ENCODE data around the gene WNT3. TPM values are rescaled to one million over a fixed set of nuclear protein-coding genes. Genes with fewer than 3 reads are reported as not detected.
"Not testable (repeated sequence)": the region's sequence is repeated elsewhere in the genome, so short reads cannot be mapped to it uniquely, and the experiment has no call there.

Gene WNT3
- total RNA-seq, 1 donor from 2014 or later = 0.91 TPM

DNA sequence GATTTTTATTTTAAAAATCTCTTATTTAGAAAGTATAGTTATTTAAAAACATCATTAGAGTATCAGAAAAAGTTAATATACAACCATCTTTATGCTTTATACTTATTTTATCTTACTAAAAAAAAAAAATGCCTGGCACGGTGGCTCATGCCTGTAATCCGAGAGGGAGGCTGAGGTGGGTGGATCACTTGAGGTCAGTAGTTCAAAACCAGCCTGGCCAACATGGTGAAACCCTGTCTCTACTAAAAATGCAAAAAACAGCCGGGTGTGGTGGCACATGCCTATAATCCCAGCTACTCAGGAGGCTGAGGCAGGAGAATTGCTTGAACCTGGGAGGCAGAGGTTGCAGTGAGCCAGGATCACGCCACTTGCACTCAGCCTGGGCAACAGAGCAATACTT lies 60.9 kb downstream of the WNT3 start:
- DNase-seq; ATAC-seq (ENCODE audit: poor library complexity); intact Hi-C loops (cut with DNase I): not testable (repeated sequence)

DNA sequence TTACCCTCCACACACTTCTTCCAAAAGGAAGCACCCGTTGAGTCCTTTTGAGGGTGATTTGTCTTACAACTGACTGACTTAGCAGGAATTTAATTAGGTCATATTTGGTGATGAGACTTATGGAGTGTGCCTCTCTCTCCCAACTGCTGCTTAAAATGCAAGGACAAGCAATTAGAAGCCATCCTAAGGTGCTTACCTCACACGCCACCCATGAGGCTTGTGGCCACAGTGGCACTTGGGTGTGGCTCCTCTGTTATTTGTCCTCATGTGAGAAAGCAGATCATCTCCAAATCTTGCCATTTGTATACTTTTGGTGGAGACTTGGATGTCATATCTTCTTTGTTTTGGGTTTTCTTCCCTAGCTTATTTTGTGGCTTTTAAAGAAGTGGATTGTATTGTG lies 61.6 kb downstream of the WNT3 start:
- ATAC-seq (ENCODE audit: poor library complexity) = no peak

DNA sequence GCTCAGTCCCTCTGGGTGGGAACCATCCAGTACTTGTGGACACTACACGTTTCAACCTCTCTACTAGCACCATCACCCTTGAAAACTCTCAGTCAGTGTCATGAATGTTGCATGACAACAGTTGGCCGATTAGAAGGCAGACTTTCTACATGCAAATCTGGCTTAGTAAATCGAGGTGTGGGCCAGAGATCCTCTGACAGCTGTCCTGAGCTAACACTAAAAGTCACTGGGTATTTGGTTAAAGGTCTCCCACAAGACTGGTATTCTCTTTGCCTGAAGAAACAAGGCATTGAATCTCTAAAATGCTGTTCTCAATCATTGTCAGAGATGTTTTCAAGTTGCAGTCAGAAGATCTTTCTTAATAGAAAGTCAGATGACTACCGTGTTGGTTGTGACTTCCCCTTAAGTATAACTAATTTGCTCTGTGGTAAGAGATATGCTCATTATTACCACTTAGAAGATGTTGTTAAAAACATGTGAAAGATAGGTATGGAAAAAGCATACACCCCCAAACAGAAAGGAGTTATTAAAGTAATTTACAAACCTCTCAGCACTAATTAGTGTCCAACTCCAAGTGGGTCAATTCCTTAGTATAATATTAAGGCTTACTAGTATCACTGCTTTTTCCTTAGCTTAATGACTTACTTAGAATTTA lies 62.3 kb downstream of the WNT3 start:
- intact Hi-C loops (cut with DNase I) = no loop called here
- no peak for DNase-seq
- no peak for ATAC-seq (ENCODE audit: poor library complexity)

More for the DNA sequence above, 61.6 kb downstream of the WNT3 start:
- DNase-seq = no peak
- intact Hi-C loops (cut with DNase I) = no loop called here

DNA sequence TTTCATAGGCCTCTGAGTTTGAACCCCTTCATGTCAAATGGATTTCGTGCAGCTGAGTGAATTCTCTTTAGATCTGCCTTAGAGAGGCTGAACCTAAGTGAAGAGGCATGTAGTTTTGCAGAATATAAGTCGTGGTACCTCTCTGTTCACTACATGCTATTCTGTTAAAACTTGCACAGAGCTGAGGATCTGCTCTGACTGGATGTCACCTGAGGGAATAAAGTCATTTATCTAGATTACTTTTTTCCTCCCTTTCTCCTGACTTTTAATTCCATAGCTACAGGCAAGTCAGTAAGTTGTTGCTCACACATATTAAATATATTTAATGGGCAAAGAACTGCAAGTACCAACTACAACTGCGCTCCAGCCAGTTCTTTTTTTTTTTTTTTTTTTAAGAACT lies 64.7 kb downstream of the WNT3 start:
- DNase-seq (no peak), ATAC-seq (ENCODE audit: poor library complexity) (no peak)
- intact Hi-C loops (cut with DNase I) = no loop called here

DNA sequence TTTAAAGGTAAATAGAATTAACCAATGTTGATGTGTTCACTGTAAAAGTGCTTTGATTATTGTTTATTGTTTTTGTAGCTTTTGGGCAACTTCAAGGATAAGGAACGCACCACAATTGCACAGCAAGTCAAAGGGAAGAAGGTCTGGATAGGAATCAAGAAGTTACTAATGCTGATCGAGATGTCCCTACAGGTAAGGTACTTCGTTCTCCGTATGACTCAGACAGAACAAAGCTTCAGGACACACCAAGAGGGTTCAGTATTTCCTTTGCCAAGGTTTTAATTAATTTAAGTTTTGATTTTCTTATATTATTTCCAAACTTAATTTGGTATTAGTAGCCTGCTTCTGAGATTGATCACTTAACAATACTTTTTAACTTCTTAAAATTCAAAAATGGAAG lies 67.1 kb downstream of the WNT3 start:
- ATAC-seq (ENCODE audit: poor library complexity) = no peak
- DNase-seq = no peak
- intact Hi-C loops (cut with DNase I) = no loop called here

DNA sequence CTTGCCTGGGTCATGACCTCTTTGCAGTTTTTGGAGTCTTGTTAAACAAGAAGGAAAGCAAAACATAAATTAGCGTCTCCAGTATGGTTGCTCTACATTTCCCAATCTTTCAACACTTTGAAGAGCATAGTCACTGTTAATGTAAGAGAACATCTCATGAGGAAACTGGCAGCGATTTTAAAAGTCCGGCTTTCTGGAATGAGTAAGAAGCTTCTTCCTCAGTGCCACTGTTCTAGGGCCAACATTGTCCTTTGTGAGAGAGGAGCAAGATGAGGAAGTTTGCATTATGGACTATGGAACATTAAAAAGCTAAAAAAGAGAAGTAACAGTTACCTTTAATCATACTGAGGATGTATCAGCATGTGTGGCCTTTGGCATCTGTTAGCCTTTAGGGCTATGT lies 73.1 kb downstream of the WNT3 start:
- DNase-seq (no peak), ATAC-seq (ENCODE audit: poor library complexity) (no peak)
- intact Hi-C loops (cut with DNase I) = no loop called here

DNA sequence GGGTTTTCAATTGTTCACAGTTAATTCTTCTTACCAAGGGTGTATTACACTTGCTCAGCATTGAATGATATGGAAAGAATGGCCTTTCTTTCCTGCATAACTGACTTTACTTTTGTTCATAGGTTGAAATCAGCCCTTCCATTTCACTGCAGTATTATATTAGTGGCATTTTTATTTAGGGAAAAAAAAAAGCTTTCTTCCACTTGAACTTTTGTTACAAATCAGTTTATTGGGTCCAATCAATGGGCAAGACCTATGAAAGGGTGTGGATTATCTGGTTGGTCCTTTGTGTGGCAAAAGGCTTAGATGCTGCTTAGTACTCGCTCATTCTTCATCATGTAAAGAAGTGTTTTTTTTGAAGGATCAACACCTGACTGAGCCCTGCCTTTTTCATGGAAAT lies 74.1 kb downstream of the WNT3 start:
- DNase-seq (no peak), ATAC-seq (ENCODE audit: poor library complexity) (no peak)
- intact Hi-C loops (cut with DNase I) = no loop called here

DNA sequence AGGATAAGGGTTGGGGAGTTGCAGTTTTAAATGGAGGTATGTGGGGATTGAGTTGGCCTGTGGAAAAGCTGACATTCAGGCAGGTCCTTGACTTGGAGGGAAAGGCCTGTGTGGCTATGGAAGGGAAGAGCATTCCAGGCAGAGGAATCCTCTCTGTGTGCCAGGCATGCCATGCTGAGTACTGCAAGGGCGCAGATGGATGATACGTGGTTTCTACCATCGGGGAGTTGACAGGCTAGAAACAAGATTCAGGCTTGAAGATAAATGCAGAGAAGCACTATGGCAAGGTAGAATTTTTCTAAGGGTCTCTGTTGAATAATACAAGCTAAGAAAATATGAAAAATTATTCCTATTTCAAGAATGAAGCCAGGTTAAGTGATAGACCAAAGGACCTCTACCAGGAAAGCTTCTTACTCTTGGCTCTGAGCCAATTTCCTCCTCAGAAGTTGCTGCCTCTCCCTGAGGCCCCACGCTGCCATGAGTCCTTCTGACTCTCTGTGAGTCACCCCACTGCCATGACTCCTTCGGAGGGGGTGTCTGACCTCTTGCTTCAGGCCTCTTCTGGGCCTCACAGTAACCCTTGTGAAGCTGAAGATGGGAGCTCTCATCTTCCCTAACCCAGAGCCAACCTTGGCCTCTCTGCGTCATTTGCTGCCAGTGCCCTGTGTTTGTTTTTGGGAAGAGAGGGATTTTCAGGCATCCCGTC lies 75.8 kb downstream of the WNT3 start:
- intact Hi-C loops (cut with DNase I) = no loop called here
- DNase-seq (no peak), ATAC-seq (ENCODE audit: poor library complexity) (peak; percentile 87)

DNA sequence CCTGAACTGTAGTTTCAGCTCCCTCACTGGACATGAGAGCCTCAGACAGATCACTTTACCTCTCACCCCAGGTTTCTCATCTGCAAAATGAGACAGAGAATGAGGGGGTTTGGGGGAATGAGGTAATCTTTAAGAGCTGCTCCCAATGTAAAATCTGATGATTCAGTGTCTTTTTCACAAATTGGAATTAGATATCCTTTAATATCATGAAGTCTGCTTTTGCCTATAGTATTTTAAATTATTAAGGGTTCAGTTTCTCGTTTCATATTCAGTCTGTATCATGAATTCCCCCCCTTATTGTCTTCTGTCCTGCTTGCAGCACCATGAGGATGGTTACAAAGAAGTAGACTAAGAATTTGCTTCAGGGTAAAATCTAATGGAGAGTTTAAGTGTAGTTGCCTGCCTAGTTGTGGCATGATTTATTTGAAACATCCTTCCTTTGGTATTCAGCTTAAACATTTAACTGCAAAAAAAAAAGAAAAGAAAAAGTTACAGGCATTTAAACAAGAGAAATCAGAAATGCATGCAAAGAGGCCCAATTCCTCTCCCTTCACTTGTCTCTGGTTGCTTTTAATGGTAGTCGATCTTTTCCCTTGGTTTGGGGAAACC lies 77.3 kb downstream of the WNT3 start:
- DNase-seq (no peak), ATAC-seq (ENCODE audit: poor library complexity) (no peak)
- intact Hi-C loops (cut with DNase I) = no loop called here

DNA sequence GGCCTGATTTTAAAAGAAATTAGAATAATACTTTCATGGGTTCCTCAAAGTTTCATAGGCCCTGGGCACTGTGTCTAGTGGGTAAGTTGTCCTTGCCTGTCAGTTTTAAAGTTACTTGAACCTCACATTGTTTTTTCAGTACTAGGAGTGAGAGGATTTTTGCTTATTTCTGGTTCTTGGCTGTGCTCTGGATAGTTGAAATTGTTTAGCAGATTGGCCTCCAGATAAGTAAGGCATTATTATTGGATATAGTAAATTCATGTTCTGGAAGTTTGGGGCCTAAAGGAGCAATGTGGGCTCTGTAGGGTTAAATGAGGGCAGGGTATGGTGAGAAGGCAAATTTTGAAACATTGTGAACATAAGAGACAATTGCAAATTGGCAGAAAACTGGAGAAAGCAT lies 78.5 kb downstream of the WNT3 start:
- intact Hi-C loops (cut with DNase I) = no loop called here
- ATAC-seq (ENCODE audit: poor library complexity) (no peak), DNase-seq (no peak)

DNA sequence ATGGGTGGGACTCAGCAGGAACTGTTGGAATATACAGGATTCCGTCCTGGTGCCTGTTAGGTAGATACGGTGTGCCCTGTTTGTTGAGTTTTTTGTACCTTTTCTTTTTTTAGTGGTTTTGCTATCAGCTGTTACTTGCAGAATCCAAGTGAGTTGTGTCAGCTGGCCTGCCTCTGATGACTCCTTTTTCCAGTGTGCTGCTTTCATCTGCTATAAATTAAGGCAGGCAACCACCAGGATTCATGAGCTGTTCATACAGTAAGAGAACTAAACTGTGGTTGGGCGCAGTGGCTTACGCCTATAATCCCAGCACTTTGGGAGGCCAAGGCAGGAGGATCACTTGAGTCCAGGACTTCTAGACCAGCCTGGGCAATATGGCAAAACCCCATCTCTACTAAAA lies 79.9 kb downstream of the WNT3 start:
- ATAC-seq (ENCODE audit: poor library complexity) (no peak), DNase-seq (no peak)
- intact Hi-C loops (cut with DNase I) = no loop called here

DNA sequence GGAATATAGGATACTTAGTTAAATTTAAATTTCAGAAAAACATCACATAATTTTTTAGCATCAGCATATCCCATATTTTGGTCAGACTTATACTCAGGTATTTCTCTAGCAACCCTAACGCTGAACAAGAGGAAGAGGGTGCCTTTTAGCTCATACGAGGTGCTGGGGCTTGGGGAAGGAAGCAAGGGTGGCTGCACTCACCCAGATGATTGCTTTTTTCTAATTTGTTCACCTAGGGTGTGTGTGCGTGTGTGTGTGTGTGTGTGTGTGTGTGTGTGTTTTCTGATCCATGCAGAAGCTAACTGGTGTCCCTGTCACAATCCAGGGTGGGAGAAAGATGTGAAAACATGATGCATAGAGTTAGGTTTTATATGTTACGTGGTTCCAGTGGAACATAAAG lies 81.2 kb downstream of the WNT3 start:
- intact Hi-C loops (cut with DNase I) = no loop called here
- DNase-seq (no peak), ATAC-seq (ENCODE audit: poor library complexity) (no peak)

DNA sequence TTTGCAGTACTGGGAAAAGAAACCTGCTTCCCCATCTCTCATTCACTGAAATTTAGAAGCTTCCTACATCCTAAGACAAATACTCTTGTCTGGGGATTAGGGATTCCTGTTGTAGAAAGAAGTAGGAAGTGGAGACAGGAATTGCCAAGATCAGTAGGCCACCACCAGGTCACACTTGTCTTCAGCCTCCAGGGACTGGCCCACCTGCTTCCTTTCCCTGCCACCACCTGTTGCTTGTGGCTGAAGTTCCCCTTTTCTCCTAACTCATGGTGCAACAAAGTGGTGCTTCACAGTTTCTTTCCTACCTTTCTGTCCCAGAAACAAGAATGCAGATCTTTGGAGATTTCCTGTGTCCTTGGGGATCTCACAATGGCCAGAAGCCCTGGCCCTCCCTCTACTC lies 82.4 kb downstream of the WNT3 start:
- DNase-seq (no peak), ATAC-seq (ENCODE audit: poor library complexity) (no peak)
- intact Hi-C loops (cut with DNase I) = no loop called here

DNA sequence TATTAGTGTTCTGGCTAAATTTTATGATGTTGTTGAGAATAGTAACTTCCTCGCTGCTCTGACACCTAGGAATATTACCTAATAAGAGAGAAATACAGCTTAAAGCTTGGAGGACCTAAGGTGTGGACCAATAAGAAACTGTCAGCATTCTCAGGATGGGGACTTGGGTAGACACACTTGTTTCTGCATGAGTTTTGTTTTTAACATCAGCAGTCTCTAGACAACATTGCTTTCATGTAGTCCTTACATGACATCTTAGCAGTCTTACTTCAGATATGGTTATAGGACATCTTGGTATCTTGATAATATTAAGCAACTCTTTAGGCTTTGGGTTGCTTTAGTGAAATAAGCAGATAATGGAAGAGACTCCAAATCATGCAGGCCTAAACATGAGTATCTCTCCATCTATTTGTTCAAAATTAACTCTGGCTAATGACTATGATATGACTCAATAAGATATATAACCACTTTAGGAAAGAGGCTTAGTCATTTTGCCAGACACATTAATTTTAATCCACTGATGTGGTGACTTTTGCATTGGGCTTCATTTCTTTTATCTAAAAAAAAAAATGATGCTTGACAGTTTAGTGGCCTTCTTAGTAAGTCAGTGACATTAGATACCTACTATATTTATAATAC lies 84.5 kb downstream of the WNT3 start:
- ATAC-seq (ENCODE audit: poor library complexity) = no peak
- intact Hi-C loops (cut with DNase I) = no loop called here
- DNase-seq = no peak

DNA sequence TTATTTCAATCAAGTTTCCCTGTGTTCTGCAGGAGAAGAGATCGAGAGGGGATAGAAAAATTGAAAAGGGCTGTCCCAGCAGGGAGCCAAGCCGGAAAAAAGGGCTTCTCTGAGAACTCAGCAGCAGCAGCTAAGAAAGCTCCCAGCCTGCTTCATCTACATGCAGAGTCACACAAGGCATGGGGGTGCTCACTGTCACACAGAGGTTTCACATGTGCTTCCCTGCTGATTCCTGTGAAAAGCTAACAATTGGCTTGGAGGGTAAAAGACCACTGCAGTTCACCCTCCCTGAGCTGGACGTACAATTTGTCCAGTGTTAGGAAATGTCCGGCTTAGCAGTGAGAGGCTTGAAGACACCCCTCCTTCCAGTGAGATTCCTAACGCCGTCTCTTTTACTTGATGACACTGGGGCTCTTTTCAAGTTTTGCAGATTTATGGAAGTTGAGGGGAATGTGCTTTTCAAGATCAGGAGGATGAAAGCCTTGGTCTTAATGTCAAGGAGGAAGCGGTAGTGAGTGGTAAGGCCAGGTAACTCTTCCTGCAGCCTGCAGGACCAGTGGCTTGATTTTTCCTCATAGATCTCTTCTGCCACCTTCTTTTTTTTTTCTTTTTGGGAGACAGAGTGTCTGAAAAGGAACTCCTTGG lies 85.6 kb downstream of the WNT3 start:
- DNase-seq = no peak
- no peak for ATAC-seq (ENCODE audit: poor library complexity)
- intact Hi-C loops (cut with DNase I) = no loop called here

DNA sequence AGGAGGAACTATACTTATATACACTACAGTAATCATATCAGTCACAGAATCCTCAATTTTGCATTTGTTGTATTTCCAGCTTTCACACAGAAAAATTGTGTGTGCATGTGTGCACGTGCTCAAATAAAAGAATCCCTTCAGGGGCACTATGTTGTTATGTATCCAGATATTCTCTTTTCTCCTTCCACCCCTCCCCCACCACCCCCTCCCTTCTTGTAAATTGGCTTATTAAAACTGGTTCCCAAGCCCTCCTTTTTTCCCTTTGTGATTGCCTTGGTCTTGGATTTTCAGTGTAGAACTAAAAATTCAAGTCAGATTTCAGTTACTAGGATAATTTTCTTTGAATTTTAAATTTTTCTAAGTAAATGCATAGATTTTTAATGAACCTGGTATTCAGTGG lies 86.3 kb downstream of the WNT3 start:
- intact Hi-C loops (cut with DNase I) = no loop called here
- no peak for DNase-seq
- no peak for ATAC-seq (ENCODE audit: poor library complexity)

DNA sequence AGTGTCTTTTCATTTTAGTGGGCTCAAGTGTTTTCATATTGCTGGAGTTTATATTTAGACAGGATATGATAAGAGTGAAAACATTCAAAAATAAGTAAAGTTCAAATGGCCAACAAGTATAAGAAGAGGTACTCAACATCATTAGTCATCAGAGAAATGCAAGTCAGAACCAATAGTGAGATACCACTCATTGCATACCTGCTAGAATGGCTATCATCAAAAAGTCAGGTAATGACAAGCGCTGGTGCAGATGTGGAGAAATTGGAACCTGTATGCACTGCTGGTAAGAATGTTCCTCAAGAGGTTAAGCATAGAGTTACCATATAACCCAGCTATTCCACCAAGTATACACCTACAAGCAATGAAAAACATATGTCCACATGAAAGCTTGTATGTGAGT lies 87.8 kb downstream of the WNT3 start:
- intact Hi-C loops (cut with DNase I) = no loop called here
- DNase-seq (no peak), ATAC-seq (ENCODE audit: poor library complexity) (no peak)

DNA sequence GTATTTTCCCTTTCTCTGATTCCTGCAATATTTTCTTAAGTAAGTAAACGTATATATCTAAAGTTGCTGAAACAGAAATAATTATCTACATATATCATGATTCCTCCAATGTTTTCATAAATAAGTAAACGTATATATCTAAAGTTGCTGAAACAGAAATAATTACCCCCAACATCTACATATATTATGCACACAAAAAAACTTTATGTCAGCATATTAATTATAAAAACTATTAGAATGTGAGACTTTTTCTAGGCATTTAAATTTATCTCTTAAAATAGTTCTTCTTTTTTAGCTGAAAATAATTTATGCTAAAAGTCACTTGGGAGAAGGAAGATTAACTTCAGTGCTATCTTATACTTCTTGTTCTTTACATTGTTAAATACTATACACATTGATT lies 88.5 kb downstream of the WNT3 start:
- ATAC-seq (ENCODE audit: poor library complexity) (no peak), DNase-seq (no peak)
- intact Hi-C loops (cut with DNase I) = no loop called here

DNA sequence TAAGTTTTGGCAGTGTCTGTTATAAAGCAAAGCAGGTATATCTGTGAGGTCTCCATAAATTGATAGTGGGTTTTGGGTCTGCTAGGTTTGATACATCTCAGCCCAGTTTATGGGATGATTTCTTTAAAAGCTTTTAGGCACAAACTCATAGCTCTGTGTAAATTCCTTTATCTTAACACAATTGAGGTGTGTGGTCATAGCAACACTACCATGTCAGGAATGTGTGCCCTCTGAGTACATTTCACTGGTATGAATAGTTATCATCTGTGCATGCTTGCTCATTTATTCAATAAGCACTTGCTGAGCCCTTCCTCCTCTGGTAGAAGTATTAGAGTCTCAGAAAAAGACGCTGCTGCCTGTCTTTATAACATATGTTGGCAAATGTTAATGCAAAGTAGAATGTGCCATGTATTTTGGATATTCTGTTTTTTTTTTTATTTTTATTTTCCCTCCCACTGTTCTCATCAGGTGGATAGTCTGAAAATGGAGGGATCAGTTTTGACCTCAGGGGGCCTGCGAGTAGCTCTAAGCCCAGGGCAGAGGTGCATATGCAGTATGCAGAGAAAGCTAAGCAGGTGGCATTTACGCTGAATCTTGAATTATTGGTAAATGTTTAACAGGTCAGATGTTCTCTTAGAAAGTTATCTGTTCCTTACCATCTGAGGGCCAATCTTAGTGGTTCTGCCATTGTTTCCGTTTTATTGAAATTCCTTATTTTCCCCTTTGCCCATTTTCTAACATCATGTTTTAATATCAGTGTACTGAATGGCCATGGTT lies 90.7 kb downstream of the WNT3 start:
- intact Hi-C loops (cut with DNase I) = no loop called here
- no peak for DNase-seq
- no peak for ATAC-seq (ENCODE audit: poor library complexity)
